NCI-H748 (cell line): ENCODE data around the gene KIR3DL3.
"Not testable (repeated sequence)": the region's sequence is repeated elsewhere in the genome, so short reads cannot be mapped to it uniquely, and the experiment has no call there.

Experiments
- DNase-seq: peaks from one replicate; lab custom pipeline; 2025; ENCODE audit not compliant: unreplicated experiment; lab: John Stamatoyannopoulos, UW

Gene KIR3DL3

GRCh38 chr19:54775830-54776229, 51.6 kb downstream of the KIR3DL3 start:
- DNase-seq = not testable (repeated sequence)

GRCh38 chr19:54777851-54778250, 53.6 kb downstream of the KIR3DL3 start:
- not testable (repeated sequence) for DNase-seq

GRCh38 chr19:54778896-54779295, 54.7 kb downstream of the KIR3DL3 start:
- not testable (repeated sequence) for DNase-seq

GRCh38 chr19:54782916-54783315, 58.7 kb downstream of the KIR3DL3 start:
- DNase-seq = not testable (repeated sequence)
